ENCODE results near the gene B3GNT5. TPM values are rescaled to one million over a fixed set of nuclear protein-coding genes. Genes with fewer than 3 reads are reported as not detected.

The B3GNT5 gene
- total RNA-seq, 1 donor from 2014 or later, result 2.9 TPM

GRCh38 chr3:183210862-183211341, 42.2 kb upstream of the B3GNT5 start:
- no peaks in the 10 kb centered on the region for H3K36me3 Mint-ChIP-seq (ENCODE audit: unreplicated experiment)
- H3K4me1 Mint-ChIP-seq (ENCODE audit: low read depth, unreplicated experiment), result peaks cover 2% of the 10 kb centered on the region
- no peak for TF ChIP-seq CTCF (IDR thresholded peaks at IDR 0.05; ENCODE audit: partially characterized antibody, unreplicated experiment)
- H3K27me3 Mint-ChIP-seq (ENCODE audit: unreplicated experiment), result no peaks in the 10 kb centered on the region
- no peak overlapping the region for H3K27ac Mint-ChIP-seq (ENCODE audit: unreplicated experiment)
- no peak for DNase-seq
- no peak overlapping the region for H3K4me3 Mint-ChIP-seq (ENCODE audit: unreplicated experiment)
- H3K9me3 Mint-ChIP-seq (ENCODE audit: unreplicated experiment), result no peaks in the 10 kb centered on the region

- Mint-ChIP-seq H3K4me1 (ENCODE audit: low read depth, unreplicated experiment) (peaks cover 2% of the 10 kb centered on the region), H3K27me3 (ENCODE audit: unreplicated experiment) (no peaks in the 10 kb centered on the region), H3K27ac (ENCODE audit: unreplicated experiment) (no peak overlapping the region)
Measured at GRCh38 chr3:183211352-183211751, 41.7 kb upstream of the B3GNT5 start.

GRCh38 chr3:183212096-183212495, 41.0 kb upstream of the B3GNT5 start:
- no peak overlapping the region for H3K4me3 Mint-ChIP-seq (ENCODE audit: unreplicated experiment)
- no peak for TF ChIP-seq CTCF (IDR thresholded peaks at IDR 0.05; ENCODE audit: partially characterized antibody, unreplicated experiment)
- no peak for DNase-seq
- peaks cover 2% of the 10 kb centered on the region for H3K4me1 Mint-ChIP-seq (ENCODE audit: low read depth, unreplicated experiment)
- H3K27ac Mint-ChIP-seq (ENCODE audit: unreplicated experiment), result no peak overlapping the region
- no peaks in the 10 kb centered on the region for H3K36me3 Mint-ChIP-seq (ENCODE audit: unreplicated experiment)
- H3K27me3 Mint-ChIP-seq (ENCODE audit: unreplicated experiment), result no peaks in the 10 kb centered on the region
- no peaks in the 10 kb centered on the region for H3K9me3 Mint-ChIP-seq (ENCODE audit: unreplicated experiment)

More at GRCh38 chr3:183211352-183211751, 41.7 kb upstream of the B3GNT5 start:
- DNase-seq, result no peak
- Mint-ChIP-seq H3K9me3 (ENCODE audit: unreplicated experiment) (no peaks in the 10 kb centered on the region), H3K36me3 (ENCODE audit: unreplicated experiment) (no peaks in the 10 kb centered on the region), H3K4me3 (ENCODE audit: unreplicated experiment) (no peak overlapping the region)
- TF ChIP-seq CTCF (IDR thresholded peaks at IDR 0.05; ENCODE audit: partially characterized antibody, unreplicated experiment), result no peak

GRCh38 chr3:183212565-183212964, 40.5 kb upstream of the B3GNT5 start:
- no peak for TF ChIP-seq CTCF (IDR thresholded peaks at IDR 0.05; ENCODE audit: partially characterized antibody, unreplicated experiment)
- no peak overlapping the region for H3K27ac Mint-ChIP-seq (ENCODE audit: unreplicated experiment)
- H3K9me3 Mint-ChIP-seq (ENCODE audit: unreplicated experiment), result no peaks in the 10 kb centered on the region
- no peak overlapping the region for H3K4me3 Mint-ChIP-seq (ENCODE audit: unreplicated experiment)
- peaks cover under 1% of the 10 kb centered on the region for H3K4me1 Mint-ChIP-seq (ENCODE audit: low read depth, unreplicated experiment)
- no peak for DNase-seq
- no peaks in the 10 kb centered on the region for H3K36me3 Mint-ChIP-seq (ENCODE audit: unreplicated experiment)
- H3K27me3 Mint-ChIP-seq (ENCODE audit: unreplicated experiment), result no peaks in the 10 kb centered on the region

- no peak overlapping the region for H3K27ac Mint-ChIP-seq (ENCODE audit: unreplicated experiment)
- H3K9me3 Mint-ChIP-seq (ENCODE audit: unreplicated experiment), result no peaks in the 10 kb centered on the region
- TF ChIP-seq CTCF (IDR thresholded peaks at IDR 0.05; ENCODE audit: partially characterized antibody, unreplicated experiment), result no peak
- DNase-seq, result no peak
- H3K36me3 Mint-ChIP-seq (ENCODE audit: unreplicated experiment), result no peaks in the 10 kb centered on the region
- no peaks in the 10 kb centered on the region for H3K27me3 Mint-ChIP-seq (ENCODE audit: unreplicated experiment)
- H3K4me1 Mint-ChIP-seq (ENCODE audit: low read depth, unreplicated experiment), result no peaks in the 10 kb centered on the region
- H3K4me3 Mint-ChIP-seq (ENCODE audit: unreplicated experiment), result no peak overlapping the region
Measured at GRCh38 chr3:183213415-183214276, 39.4 kb upstream of the B3GNT5 start.
